NCI-H146 treated with DMSO at 0.1 percent for 48 hours (cell line): ENCODE data around the gene PRICKLE1.
A peak's percentile ranks its signal among the peaks of the same experiment; 100 is the strongest.

Experiments
- DNase-seq: peaks from one replicate; lab custom pipeline; 2025; ENCODE audit not compliant: unreplicated experiment; lab: John Stamatoyannopoulos, UW

Gene PRICKLE1

DNA sequence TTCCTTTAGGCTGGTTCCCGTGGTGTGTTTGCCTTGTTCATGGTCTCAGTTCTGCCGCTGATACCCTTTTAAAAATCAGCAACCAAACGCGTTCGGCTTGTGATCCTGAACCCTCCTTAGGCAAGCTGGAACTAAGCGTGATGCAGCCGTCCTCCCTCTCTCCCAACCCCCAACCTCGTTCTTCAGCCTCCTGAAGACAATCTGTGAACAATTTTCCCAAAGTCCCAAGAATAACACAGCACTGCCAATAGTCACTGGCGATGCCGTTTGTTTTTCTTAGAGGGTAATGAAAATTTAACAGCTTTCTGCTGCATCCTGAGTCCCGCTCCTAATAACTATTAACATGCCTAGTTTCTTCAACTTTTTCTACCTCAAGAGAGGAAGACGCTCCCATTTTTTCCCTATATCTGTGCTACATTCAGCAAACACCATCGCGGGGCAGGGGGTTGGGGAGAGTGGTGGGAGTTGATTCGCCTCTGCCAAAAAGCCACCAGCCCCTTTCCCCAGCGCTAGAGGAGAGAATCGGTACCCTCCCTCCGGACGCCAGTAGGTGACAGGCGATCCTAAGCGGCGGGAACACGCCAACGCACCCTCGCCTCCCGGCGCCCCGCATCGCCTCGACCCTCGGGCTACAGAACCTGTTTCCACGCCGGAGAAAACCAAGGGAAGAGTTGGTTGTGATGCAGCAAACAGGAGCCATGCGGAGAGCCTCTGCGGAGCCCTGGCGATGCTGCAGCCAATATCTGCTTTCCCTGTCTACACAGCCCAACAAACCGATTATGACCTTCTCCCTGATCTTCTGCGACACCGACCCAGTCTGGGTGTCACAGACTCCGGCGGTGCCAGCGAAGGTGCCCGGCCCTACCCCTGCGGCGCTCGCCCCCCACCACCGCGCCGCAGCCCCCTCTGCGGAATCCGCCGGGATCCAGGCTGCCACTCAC lies 752 bp downstream of the PRICKLE1 start:
- no peak for DNase-seq

DNA sequence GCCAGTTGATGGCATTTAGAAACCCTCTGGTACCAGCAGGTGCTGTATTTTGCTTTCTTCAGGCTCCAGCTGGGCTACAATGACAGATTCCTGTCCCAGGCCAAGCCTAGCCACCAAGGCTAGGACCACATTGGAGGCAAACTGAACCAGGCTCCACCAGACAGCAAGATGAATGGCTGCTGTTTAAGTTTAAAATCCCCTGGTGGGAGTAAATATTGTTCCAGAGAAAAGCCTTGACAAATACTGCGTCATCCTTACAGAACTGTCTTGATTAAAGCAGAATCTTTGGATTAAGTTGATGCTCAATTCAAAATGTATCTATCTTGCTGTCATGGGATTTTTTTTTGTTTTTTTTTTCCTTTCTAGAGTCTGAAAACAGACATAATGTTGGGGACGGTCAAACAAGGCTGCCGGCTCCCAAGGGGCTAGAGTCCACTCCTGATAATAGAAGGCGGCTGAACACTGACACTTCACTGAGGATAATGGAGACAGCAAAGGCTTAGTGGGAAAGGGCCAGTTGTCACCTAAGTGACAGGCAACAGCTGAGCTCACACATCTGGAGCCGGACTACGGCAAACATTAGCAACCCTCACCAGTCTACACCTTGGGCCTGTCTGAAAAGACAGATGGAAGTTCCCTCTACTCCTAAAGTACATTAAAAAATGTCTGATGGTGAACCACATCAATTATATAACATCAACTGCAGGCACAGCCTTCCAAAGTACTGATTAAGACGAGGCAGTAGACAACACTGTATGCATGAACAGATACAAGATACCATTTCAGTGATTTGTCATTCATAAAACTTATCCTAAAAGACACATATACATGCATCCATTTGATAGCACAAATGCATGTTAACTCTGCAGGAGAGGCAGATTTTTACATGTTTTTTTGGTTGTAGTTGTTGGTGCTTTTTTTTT lies 1.7 kb downstream of the PRICKLE1 start:
- DNase-seq, result peak; percentile 26

DNA sequence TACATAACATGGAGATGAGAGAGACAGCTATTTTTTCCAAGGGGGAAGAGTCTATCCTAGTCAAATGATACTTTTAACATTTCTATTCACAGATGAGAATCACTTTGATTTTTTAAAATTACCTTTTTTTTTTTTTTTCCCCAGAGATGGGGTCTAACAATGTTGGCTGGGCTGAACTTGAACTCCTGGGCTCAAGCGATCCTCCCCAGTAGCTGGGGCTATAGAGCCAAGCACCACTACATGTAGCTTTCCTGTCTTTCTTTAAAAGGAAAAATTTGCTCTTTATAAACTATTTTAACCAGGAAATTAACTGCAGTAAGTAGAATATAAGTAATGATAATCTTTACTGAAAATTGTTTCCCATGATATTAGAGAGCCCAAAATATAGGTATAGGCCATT lies 3.3 kb downstream of the PRICKLE1 start:
- no peak for DNase-seq

DNA sequence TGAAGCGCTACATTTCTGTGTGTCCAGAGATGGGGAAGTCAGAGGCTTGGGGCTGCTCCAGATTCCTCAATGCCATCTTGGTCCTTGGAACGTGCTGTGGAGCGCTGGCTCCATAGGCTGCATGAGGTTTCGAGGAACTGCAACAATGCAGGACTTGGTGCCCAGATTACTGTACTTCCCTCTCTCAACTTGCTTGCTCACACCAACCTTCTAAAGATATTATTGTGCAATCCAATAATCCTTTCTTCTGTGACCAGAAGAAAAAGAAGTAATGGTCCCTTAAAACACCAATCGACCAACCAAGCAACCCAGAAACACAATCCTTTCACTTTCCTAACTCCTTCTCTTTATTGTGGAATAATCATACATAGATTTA lies 3.7 kb downstream of the PRICKLE1 start:
- no peak for DNase-seq

DNA sequence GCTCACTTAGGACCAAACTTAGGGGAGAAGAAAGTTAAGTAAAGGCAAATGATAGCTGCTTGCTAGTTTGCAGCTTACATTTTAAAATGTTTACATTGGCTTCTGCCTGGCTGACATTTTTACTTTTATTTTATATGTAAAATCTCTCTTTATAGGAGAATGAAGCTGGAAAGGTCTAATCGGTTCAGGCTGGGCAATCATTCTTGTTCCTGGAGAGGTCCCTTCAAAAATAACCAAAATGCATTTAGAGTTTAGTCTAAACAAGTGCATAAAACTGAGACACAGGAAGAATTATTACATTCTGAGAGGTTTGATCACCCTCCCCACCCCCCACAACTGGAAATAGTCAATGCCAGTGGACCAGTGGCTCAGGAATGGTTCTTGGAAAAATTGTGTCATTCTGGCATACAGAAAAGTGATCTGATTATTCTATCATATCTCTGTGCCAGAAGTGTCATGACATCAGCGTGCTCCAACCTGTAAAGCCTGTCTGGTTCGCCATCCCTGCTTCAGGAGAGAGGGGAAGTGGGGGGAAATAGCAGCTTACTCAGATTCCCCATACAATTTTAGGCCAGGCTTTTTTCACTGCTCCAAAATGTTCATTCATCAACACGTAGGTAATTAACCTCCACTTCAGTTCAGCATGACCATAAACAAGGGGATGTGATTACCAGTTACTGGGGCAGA lies 4.2 kb downstream of the PRICKLE1 start:
- no peak for DNase-seq

GRCh38 chr12:42584651-42585111 lies 4.9 kb downstream of the PRICKLE1 start:
- DNase-seq, result no peak

GRCh38 chr12:42583016-42583415 lies 6.5 kb downstream of the PRICKLE1 start:
- no peak for DNase-seq

DNA sequence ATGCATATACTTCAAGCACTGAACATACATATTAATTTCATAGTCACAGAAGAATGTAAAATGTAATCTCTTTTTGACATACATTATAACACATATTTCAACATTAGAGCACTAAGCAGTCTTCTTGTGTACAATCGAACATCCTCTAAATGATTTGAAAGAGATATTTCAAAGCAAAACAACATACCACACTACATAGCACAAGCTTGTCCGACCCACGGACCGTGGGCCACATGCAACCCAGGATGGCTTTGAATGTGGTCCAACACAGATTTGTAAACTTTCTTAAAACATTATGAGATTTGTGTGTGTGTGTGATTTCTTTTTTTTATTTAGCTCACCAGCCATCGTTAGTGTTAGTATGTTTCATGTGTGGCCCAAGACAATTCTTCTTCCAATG lies 7.0 kb downstream of the PRICKLE1 start:
- DNase-seq, result no peak

DNA sequence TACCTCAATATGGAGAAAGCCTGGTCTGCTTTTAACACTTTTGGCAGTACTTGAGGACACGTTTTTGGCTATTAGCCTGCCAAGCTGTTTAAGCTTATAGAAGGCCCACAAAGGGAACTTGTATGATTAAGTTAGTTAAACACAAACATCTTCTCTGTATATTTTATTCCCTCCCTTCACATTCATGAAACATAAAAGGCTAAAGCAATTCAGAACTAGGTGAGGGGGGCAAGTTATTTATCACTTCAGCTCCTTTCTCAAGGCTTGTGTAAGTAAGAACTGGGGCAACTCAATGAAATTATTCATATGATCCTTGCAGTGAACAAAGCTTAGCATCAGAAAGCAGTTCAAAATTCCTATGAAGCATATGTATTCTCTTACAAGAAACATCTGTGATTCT lies 7.5 kb downstream of the PRICKLE1 start:
- DNase-seq, result no peak

- DNase-seq, result no peak
Observed at GRCh38 chr12:42576374-42576773, 13.2 kb downstream of the PRICKLE1 start.

- no peak for DNase-seq
Observed at GRCh38 chr12:42575717-42576116, 13.8 kb downstream of the PRICKLE1 start.

- no peak for DNase-seq
Observed at GRCh38 chr12:42574851-42575266, 14.7 kb downstream of the PRICKLE1 start.

GRCh38 chr12:42571327-42572009 lies 18.1 kb downstream of the PRICKLE1 start:
- no peak for DNase-seq

GRCh38 chr12:42570076-42570475 lies 19.5 kb downstream of the PRICKLE1 start:
- DNase-seq, result no peak

DNA sequence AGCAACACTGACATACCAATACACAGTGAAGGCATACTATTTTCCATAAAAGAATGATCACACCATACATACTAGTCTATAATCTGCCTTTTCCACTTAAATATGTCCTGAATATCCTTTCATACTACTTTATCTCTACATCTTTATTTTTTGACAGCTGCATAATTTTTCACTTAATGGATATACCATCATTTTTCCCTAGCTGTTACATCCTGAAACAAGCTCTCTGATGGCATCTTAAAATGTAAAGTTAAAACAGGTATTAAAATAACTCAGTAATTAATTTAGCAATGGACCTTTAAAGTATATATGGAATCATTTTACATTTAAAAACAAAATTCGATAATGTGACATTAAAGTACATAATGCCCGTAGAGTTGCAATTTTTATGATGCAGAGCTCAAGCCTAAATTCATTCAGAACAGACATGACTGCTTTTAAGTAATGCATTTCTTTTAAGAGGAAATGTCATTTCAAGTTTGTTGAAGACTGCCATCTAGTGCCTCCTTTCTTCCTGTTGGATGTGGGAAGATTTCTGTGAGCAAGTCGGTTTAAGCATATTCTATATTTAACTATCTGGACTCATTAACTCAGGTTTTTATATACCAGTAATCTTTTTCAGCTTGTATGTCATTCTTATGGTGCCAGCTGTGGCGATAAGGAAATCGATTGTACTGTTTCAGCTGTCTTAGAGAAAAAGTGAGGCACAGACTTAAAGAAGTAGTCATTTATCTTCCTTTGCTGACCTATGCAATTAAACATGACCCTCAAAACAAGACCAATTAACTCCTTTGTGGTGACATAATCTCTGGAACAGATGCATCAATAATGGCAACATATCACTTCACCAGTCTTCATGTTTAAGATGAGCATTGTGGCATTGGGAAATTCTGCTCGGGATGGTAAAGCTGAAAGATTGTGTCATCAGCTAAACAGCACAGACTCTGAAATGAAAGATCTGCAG lies 20.3 kb downstream of the PRICKLE1 start:
- DNase-seq, result peak; percentile 60

DNA sequence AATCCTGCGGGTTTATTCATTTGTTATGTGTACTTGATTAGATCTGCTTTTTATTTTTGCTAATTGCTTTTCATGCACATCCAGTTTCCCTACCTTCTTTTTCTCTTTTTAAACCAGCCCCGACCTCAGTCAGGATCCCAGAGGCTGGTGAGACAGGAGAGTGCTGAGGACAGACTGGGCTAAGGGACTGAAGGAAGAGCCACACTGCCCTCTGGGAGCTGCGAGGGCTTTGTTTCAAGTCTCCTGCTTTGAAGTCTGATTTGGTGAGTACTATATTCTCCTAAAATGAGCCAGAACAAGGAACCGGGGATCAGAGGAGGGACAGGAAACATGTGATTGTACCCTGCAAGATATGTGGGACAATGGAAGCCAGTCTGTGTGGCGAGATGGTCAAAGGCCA lies 23.9 kb downstream of the PRICKLE1 start:
- no peak for DNase-seq

DNA sequence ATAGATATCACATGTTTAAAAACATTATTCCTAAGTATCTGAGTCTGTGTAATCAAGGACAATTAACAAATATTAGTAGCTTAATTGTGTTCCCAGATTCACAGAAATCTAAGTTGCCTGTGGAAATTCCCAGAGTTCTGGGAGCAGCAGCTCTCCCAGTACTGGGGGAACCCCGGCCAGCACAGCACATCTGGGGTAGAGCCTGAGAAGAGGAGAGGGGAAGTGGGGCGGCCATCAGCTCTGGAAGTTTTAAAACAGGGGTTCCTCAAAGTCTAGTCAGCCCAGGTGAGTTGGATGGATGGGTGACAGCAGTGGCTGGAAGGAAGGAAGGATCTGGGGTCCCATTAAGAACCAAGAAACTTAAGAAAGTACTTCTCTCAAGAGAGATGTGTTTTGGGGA lies 24.6 kb downstream of the PRICKLE1 start:
- no peak for DNase-seq

DNA sequence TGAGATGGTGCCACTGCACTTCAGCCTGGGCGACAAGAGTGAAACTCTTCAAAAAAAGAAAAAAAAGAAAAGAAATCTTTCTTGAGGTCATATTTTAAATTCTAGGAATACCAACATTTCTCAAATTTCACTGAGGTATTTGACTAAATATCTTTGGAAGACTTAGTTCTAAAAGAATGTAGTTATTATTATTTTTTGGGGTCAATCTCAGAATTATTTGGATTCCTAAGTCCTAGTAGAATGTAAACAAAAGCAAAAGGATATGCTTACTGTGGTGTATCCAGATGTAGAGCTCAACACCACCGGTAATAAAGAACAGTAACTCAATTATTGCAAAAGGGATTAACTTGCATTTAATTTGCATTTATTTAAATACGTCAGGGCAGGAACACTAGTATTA lies 25.0 kb downstream of the PRICKLE1 start:
- DNase-seq, result no peak

DNA sequence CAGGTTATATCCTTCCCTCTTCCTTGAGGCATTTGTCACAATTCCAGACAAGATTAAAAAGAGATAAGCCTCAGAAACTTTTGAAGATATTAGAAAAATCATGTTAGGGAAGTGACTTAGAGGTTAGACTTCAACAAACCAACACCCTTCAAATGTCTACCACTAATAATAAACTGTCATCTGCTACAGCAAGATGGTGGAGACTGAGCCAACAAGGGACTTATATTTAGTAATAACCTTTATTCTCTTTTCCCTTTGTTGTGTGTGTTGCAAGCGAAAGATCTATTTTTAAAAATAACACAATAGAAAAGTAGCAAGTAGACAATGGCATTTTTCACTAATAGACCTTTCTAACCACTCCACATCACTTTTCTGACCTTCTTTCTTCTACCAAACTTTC lies 28.6 kb downstream of the PRICKLE1 start:
- DNase-seq, result no peak
